ENCODE results near the gene MED8. TPM values are rescaled to one million over a fixed set of nuclear protein-coding genes. Genes with fewer than 3 reads are reported as not detected.
"Not testable (repeated sequence)": the region's sequence is repeated elsewhere in the genome, so short reads cannot be mapped to it uniquely, and the experiment has no call there.

MED8 gene
- total RNA-seq, 1 donor from 2014 or later: 37.3 TPM

- no peaks in the 10 kb centered on the region for H3K27me3 ChIP-seq
- TF ChIP-seq, protein P1, sequence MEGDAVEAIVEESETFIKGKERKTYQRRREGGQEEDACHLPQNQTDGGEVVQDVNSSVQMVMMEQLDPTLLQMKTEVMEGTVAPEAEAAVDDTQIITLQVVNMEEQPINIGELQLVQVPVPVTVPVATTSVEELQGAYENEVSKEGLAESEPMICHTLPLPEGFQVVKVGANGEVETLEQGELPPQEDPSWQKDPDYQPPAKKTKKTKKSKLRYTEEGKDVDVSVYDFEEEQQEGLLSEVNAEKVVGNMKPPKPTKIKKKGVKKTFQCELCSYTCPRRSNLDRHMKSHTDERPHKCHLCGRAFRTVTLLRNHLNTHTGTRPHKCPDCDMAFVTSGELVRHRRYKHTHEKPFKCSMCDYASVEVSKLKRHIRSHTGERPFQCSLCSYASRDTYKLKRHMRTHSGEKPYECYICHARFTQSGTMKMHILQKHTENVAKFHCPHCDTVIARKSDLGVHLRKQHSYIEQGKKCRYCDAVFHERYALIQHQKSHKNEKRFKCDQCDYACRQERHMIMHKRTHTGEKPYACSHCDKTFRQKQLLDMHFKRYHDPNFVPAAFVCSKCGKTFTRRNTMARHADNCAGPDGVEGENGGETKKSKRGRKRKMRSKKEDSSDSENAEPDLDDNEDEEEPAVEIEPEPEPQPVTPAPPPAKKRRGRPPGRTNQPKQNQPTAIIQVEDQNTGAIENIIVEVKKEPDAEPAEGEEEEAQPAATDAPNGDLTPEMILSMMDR (IDR thresholded peaks at IDR 0.05): no peak
- no peak overlapping the region for H3K27ac ChIP-seq
- DNase-seq (no peak), ATAC-seq (no peak)
- H3K9me3 ChIP-seq: no peaks in the 10 kb centered on the region
- no peak overlapping the region for H3K4me3 ChIP-seq
- H3K36me3 ChIP-seq: peaks cover 74% of the 10 kb centered on the region
- intact Hi-C loops (cut with DNase I): no loop called here
- H3K4me1 ChIP-seq: no peaks in the 10 kb centered on the region
Measured at GRCh38 chr1:43405876-43406234, 16.3 kb upstream of the MED8 start.

DNA sequence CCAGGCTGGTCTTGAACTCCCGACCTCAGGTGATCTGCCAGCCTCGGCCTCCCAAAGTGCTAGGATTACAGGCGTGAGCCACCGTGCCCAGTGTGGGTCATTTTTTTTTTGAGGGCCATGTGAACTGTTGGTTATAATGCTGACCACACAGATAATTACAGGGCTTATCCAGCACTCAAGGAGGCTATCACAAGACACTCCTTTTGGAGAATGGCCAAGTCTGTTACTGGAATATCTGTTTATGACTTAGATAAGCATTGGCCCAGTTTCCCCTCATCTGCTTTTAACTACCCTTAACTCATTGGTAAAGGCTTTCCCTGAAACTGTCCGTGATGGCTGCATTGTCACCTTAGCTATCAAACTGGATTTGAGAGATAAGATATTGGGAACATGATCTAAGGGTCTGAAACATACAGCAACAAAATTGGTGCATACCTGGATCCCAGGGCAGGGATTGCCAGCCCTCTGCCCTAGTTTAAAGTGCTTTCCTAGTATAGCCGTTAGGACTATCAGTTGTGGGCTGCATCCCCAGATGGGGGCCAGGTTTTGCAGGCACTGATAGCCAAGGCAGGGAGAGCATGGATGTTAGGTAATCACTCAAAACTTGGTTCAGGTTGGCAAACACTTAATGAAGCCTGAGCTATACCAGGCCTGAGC lies 15.7 kb upstream of the MED8 start:
- H3K27me3 ChIP-seq: no peaks in the 10 kb centered on the region
- DNase-seq (no peak), ATAC-seq (no peak)
- H3K4me3 ChIP-seq: no peak overlapping the region
- H3K36me3 ChIP-seq: peaks cover 72% of the 10 kb centered on the region
- H3K9me3 ChIP-seq: no peaks in the 10 kb centered on the region
- intact Hi-C loops (cut with DNase I): no loop called here
- no peak overlapping the region for H3K27ac ChIP-seq
- TF ChIP-seq, protein P1 (IDR thresholded peaks at IDR 0.05): no peak
- no peaks in the 10 kb centered on the region for H3K4me1 ChIP-seq

DNA sequence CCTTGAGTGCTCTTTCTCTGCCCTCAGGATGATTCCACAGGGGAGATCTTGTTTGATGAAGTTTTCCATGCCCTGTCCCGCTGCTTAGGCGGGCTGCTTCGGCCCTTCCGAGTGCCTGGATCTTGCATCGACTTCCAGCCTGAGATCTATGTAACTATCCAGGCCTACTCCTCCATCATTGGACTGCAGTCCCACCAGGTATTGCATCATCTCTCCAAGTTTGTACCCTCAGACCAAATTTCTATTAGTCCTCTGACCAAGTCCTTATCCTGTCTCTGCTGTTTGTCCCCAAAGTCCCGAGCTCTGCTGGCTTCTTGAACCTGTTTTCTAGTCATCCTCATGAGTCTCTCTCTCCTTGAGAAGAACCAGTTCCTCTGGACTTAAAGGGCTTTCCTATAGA lies 14.8 kb upstream of the MED8 start:
- Histone ChIP-seq H3K9me3 (no peaks in the 10 kb centered on the region), H3K36me3 (peaks cover 62% of the 10 kb centered on the region), H3K4me1 (no peaks in the 10 kb centered on the region), H3K27ac (no peak overlapping the region), H3K4me3 (no peak overlapping the region), H3K27me3 (no peaks in the 10 kb centered on the region)
- intact Hi-C loops (cut with DNase I): no loop called here
- DNase-seq (no peak), ATAC-seq (no peak)
- TF ChIP-seq, protein P1 (IDR thresholded peaks at IDR 0.05): no peak

GRCh38 chr1:43402089-43402865 lies 12.7 kb upstream of the MED8 start:
- TF ChIP-seq, protein P1 (IDR thresholded peaks at IDR 0.05): no peak
- no peaks in the 10 kb centered on the region for H3K9me3 ChIP-seq
- no peaks in the 10 kb centered on the region for H3K27me3 ChIP-seq
- no peaks in the 10 kb centered on the region for H3K4me1 ChIP-seq
- intact Hi-C loops (cut with DNase I): no loop called here
- ATAC-seq (no peak), DNase-seq (no peak)
- H3K4me3 ChIP-seq: no peak overlapping the region
- no peak overlapping the region for H3K27ac ChIP-seq
- H3K36me3 ChIP-seq: peaks cover 44% of the 10 kb centered on the region

GRCh38 chr1:43400441-43400840 lies 10.8 kb upstream of the MED8 start:
- H3K4me3 ChIP-seq; intact Hi-C loops (cut with DNase I); H3K27ac ChIP-seq; H3K4me1 ChIP-seq; DNase-seq; ATAC-seq; H3K27me3 ChIP-seq; H3K9me3 ChIP-seq: not testable (repeated sequence)
- peaks cover 34% of the 10 kb centered on the region for H3K36me3 ChIP-seq

- intact Hi-C loops (cut with DNase I): no loop called here
- Histone ChIP-seq H3K4me3 (no peak overlapping the region), H3K9me3 (no peaks in the 10 kb centered on the region), H3K27ac (no peak overlapping the region), H3K36me3 (peaks cover 24% of the 10 kb centered on the region), H3K4me1 (no peaks in the 10 kb centered on the region), H3K27me3 (no peaks in the 10 kb centered on the region)
- no peak for ATAC-seq
- DNase-seq: no peak
- TF ChIP-seq, protein P1 (IDR thresholded peaks at IDR 0.05): no peak
Measured at GRCh38 chr1:43398227-43398626, 8.6 kb upstream of the MED8 start.
